GM18502 (cell line): ENCODE data around the gene AGPAT2.

Experiments
- ATAC-seq: cut with Tn5 transposase; IDR thresholded peaks from one replicate; pipeline ENCODE4 v1.9.1; 2021; ENCODE audit warnings: mild to moderate bottlenecking; ENCODE audit not compliant: unreplicated experiment, poor library complexity

Gene AGPAT2

DNA sequence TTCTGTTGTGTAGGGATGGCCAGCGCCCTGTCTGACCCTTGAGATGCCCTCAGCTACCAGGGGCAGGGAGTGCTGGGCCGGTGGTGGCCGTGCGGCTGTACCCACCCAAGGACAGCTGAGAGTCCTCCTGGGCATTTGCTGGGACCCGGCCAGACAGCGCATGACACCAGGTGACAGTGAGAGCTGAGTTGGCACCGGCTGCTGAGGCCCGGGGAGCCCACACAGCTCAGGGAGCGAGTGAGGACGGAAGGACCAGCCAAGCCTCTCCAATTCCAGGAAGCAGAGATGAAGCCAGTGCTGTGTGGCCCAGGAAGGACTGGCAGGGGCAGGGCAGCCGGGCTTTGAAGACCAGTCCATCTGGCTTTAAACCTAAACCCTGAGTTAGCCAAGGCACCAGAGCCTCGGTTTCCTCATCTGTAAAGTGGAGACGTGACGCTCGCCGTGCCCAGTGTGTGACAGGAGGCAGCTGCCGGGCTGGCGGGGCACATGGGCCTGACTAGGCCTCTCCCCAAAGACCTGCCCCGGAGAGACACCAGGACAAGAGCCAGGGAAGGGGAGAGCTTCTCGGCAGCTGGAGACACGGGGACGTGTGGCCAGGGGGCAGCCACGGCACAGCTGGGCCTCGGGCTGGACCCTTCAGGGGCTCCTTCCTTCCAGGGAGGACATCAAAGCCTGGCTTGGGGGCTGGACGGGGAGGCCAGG, 3.0 kb upstream of the AGPAT2 start:
- ATAC-seq = no peak

DNA sequence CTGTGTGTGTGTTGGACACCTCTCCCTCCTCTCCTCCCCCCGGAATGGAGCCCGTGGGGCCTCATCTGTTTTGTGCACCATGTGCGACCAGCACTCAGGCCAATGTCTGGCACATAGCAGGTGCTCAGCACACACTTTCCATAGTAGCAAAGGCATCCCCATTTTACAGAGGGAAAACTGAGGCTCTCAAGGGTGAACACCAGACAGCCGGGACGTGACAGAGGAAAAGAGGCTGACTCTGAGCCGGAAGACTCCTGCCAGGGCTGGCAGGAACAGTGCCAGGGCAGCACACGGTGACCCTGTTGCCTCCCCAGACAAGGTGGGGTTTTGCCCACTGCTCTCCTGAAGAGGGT, 1.8 kb upstream of the AGPAT2 start:
- ATAC-seq = no peak

DNA sequence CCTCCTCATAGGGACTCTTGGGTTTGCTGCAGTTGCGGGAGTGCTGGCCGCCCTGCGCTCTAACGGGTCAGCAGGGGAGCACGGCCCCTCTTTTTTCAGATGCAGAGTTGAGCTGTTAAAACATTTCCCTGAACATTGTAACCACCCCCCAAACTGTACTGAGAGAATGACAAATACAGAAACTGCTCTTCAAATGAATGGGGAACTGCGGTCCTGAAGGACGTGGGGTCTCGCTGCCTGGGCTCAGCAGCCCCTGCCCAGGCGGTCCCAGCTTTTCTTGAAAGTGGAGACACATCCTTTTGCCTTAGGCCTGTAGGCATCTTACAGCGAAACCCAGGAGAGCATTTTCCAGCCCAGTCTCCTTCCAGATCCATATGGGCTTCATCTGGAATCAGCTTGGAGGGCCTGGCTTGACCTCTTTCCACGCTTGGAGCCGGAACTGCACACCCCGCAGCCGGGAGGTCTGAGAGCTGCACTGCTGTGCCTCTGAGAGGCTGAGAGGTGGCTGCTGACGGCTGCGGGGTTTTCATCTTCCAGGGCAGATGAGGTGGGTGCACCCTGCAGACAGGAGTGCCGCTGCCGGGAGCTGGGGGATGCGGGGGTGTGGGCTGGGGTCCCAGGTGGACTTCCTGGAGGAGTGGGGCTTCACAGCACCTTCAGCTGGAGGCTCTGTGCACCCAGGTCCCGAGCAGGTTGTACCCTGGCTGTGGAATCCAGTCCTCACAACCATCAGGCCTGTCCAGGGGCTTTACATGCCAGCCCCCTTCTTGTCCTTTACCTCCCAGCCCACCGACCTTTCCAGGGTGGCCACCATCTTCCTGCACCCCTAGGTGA, 1.2 kb upstream of the AGPAT2 start:
- peak; percentile 7 for ATAC-seq

DNA sequence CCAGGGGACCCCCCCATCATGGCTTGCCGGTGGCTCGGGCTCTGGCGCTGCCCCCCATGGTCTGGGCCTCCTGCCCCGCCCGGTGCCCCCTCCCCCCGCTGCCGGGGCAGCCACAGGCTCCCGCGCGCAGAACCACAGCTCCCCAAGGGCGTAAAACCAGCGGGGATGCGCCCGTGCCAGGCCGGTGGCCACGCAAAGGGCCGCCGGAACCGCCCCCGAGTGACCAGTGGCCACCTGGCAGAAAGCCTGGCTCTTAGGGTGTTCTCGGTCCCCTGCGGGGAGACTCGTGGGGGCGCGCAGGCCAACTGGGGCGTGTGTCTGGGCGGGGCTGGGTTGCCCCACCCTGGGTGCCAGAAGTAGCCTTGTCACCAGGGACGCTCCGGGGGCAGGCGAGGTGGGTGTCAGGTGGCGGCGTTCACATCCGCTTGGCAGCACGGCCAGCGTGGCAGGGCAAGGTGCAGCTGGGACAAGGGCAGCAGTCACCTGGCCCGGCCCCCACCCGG, 515 bp upstream of the AGPAT2 start:
- ATAC-seq = peak; percentile 17

DNA sequence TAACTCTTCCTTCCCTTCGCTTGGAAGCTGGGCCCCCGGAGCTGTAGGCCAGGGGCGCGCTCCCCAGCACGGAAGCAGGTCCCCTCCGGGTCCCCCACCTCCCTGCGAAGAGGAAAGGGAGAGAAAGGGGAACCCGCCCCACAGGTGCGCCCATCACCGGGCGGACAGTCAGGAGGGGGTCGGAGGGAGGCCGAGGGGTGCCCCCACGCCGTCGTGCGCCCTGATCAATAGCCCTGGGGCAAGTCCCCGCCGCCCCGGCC, 793 bp downstream of the AGPAT2 start:
- ATAC-seq = no peak

DNA sequence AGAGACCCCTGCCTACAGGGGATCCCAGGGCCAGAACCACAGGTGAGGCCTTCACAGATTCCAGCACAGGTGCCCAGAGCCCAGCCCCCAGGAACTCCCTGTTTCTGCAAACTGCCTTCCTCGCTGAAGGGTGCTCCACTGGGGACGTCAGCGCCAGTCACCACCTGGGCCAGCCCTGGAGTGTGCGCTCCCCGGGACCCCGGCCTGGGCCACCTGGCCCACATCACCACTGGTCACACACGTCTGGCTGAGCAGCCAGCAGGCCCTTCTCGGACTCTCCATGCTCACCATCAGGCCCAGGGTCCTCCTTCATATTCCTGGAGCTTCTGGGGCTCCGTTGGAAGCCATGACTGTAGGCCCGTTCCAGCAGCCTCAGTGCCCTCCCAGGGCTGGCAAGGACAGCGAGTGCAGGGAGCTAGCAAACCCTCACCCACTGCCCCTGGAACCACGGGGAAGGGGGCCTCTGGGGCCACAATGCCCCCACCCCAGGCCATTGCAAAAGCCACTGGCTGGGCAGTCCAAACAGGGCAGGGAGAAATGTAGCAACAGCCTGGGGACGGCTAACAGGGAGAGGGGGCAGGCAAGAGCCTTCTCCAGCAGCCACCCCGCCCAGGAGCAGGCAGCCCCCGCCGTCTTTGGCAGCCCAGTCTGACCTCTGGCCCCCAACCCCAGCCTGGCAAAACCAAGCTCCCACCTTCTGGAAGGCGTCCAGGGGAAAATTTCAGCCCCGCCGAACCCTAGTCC, 1.3 kb downstream of the AGPAT2 start:
- ATAC-seq = no peak

DNA sequence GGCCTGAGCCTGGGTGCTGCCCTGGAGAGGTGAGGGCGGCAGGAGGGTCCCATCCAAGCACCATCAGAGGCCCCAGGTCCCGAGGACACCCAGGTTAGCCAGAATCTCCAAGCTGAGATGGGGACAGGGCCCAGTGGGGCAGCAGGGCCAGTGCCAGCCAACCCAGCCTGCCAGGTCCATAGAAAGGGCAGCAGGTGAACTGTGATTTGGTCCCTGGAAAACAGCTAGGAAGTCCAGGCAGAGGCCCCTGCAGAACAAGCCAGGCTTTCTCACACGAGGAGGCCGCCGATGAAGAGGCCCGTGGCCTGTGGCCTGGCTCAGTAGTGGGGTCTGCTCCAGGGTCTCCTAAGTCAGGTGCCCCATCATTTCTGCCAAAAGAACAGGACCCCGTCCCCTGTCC, 2.0 kb downstream of the AGPAT2 start:
- ATAC-seq = no peak

DNA sequence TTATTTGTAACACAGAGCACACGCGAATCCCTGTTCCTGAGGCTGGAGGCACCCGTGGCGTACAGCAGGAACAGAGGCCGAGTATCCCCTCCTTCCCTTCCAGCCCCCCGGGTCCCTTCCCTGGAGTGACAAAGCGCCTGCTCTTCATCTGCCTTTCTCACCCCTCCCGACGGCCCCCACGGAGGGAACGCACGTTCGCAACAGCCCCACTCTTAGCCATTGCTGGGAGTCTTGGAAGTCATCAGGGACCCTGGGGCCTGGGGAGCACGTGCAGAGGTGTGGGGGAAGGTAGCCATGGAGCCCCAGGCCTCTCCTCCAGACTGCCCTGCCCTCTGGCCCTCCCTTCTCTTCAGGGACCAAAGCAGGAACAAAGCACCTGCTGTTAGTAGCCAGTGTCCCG, 2.5 kb downstream of the AGPAT2 start:
- ATAC-seq = no peak

DNA sequence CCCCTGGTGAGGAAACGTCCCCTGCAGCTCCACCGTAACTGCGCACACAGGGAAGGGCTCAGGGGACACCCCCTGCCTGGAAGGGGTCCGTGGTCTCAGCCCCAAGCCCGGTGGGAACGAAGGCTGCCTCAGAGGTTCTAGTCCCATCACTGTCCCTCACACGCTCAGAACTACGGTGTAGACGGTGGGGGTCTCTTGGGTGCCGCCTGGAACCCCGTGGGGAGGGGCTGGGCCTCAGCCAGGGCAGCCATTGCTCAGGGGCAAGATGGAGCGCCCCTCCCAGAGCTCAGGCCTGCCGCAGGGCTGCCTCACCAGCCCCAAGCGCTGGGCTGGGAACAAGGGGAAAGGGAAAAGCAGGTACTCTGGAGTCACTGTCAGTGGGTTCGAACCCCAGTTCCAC, 2.9 kb downstream of the AGPAT2 start:
- ATAC-seq = no peak

DNA sequence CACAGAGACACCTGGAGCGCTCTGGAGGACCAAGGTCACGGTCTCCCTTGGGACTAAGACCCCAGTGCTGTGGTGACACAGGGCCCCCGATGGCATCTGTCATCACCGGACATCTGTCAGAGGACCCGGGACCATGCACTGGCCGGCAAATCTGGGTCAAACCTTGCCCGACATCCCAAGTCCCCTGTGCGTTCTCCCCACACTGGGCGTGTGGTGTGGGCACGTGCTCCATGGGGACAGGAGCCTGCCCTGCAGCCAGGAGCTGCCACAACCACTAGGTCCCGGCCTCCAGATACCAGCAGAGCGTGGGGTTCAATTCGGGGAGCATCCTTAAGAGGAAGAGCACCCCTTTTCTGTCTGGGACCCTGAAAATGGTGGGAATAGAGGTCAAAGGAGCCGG, 3.5 kb downstream of the AGPAT2 start:
- no peak for ATAC-seq

DNA sequence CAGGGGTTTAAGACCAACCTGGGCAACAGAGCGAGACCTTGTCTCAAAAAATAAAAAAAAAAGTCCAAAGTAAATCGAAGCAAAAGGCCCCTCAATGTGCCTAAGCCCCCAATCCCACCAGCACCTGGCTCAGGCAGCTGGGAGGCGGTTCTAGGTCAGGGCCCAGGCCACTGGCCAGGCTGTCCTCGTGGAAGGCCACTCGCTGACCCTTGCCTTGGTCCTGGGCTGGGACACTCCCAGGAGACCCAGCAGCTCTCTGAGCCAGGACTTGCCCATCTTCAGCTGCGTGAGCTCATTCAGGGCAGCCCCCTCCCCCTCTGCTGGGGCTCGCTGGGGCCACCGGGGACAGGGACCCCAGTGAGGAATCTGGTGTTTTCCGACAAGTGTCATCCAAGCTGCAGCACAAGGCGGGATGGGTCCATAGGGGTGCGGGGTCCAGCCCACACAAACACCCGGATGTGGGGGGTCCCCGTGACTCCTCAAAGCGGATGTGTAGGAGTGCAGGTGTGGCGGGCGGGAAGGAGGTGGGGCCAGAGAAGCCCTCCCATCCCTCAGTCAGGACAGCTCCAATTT, 4.0 kb downstream of the AGPAT2 start:
- no peak for ATAC-seq

DNA sequence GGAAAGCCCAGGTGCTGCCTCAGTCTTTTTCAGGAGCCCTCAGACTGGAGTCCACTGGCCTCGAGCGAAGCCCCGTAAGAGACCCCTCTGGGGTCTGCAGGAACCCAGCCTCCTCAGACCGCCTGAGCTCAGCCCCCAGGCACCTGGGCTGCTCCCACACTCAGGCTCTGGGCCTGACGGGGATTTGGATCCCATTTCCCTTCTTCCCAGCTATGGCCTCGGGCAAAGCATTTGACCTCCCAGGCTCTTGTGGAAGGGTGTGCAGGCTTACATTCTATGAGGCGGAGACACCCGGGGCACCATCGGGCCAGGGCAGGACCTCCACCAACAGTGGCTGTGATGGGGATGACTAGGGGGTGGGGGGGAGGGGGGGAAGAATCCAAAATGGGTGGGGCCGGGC, 4.5 kb downstream of the AGPAT2 start:
- ATAC-seq = no peak

DNA sequence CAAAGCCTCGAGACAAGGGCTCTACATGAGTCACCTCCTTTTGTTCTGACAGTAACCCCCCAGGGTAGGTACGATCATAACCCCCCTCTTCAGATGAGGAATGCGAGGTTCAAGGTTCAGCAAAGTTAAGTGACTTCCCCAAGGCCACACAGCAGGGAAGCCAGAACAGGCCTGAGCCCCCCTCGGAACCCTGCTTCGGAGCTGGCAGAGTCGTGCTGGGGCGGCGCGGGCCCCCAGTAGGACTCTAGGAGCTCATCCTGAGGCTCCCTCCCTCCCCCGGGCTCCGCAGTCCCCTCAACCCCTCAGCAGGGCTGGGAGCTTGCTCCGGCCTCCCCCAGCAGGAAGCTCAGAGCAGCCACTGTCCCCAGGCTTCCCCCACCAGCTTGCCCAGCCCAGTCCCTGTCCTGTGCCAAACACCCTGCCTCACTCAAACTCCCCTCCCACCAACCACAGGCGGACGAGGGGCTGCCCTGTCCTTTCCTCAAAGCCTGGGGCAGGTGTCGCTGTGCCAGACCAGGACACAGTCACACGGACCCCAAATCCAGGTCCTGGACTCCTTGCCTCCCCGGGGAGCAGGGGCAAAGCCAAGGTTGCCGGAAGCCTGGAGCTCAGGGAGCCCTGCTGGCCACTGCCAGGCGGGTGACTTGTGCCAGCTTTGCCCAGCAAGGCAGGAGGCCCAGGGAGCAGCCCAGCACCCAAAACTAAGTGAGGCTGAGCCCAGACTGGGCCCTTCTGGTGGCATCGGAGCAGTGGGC, 5.1 kb downstream of the AGPAT2 start:
- no peak for ATAC-seq

DNA sequence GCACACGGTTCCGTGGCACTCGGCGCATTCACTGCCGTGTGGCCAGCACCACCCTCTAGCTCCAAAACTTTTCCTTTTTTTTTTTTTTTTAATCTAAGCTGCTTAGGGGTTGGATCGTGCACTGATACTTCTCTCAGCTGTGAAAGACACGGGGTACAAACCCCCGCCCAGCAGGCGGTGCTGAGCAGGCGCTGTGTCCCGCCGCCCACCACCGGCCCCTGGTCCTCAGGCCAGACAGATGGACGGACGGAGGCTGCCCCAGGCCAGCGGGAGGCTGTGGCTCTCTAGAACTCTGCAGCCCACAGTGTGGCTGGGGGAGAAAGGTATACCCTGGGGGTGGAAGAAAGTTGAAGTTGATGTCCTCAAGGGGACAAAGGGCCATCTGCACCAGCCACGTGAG, 6.2 kb downstream of the AGPAT2 start:
- ATAC-seq = no peak

DNA sequence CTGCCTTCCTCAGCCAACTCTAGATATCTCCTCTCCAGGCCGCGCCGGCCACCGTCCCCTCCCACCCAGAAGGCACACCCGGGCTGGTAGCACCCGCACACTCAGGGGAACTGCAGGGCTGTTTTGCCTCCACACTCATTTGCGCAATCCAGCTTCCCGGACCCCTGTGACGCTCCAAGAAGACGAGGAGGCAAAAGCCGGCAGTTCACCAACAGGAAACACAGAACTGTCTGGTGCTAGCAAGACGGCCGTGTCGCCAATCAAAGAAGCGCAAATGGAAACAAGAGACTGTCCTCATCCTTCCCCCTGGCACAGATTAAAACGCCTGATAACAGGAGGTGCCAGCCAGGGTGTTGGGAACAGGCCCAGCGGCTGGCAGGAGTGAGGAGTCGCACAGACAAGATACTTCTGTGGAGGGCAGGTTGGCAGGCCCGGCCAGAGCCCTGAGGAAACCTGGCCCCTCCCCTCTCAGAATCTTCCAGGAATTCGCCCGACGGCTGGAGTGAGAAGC, 7.8 kb downstream of the AGPAT2 start:
- no peak for ATAC-seq

DNA sequence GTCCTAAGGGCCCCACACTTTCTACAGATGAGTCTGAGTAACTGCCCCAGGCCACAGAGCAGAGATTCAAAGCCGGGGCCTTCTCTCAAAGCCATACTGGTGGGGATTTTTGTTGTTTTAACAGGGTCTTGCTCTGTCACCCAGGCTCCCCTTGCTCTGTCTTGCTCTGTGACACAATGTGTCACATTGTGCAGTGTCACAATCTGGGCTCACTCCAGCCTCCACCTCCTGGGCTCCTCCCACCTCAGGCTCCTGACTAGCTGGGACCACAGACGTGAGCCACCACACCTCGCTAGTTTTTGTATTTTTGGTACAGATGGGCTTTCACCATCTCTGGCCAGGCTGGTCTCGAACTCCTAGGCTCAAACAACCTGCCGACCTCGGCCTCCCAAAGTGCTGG, 8.6 kb downstream of the AGPAT2 start:
- ATAC-seq = no peak

DNA sequence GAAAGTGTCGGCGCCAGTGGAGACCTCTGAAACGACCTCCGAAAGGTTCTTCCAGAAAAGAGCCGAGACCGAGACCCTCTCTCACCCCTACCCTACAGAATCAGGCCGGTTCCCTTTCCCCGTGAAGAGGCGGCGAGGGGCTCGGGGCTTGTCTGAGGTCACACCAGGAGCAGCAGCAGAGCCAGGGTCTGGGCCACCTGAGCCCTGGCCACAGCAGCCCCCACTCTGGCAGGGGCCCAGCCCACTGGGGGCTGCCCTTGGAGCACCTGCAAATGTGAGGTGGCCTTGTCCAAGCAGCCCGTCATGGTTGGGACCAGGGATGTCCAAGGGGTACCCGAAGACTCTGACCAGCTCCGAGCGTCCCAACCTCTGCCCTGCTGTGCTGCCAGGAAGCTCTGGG, 9.2 kb downstream of the AGPAT2 start:
- no peak for ATAC-seq

DNA sequence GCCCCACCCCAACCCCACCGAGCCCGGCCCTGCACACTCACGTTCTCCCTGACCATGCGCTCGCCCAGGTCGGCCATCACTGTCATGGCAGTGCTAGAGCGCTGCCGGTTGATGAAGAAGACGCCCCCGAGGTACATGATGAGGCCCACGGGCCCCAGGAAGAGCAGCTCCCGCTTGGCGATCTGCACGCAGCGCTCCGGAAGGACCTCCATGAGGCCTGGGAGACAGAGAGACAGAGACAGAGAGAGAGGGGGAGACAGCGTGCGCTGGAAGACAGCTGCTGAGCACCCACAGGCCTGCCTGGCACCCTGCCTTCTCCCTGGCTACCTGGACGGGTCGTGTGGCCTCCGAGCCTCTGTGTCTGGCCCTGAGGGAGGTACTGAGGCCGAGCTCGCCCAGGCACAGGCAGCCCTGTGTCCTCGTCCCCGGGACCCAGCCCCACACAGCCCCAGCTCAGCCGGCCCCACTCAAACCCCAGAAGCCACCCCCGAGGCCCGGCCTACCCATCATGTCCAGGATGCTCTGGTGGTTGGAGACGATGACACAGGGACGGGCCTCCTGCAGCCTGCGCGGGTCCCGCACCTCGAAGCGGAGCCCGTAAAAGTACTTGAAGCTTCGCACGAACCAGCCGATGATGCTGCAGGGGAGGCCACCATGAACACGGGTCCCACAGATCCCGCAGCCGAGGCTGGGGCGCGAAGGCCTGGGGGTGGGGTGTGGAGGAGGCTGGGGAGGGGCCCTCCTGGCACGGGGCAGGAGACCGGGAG, 10.2 kb downstream of the AGPAT2 start:
- no peak for ATAC-seq

DNA sequence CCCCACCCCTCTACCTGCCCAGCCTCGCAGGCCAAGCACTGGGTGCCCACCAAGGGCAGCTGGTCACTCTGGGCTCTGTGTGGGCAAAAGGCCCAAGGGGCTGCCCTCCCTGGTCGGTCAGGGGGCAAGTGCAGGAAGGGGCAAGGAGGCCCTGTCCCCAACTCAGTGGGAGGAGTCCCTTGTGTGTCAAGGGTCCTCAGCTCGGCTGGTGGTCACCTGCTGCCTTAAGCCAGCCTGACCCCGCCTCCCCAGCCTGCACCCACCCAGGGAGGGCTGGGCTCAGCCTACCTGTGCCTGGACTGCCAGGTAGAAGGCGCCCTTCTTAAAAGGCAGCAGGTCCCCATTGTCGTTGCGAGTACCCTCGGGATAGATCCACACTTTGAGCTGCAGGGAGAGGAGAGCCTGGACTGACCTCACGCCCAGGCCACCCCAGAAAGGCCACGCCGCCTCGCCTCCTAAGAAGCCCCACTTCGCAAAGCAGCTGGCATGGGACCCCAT, 10.9 kb downstream of the AGPAT2 start:
- ATAC-seq = no peak
